Measurements from ENCODE around the gene SEMA3B.

SEMA3B gene

DNA sequence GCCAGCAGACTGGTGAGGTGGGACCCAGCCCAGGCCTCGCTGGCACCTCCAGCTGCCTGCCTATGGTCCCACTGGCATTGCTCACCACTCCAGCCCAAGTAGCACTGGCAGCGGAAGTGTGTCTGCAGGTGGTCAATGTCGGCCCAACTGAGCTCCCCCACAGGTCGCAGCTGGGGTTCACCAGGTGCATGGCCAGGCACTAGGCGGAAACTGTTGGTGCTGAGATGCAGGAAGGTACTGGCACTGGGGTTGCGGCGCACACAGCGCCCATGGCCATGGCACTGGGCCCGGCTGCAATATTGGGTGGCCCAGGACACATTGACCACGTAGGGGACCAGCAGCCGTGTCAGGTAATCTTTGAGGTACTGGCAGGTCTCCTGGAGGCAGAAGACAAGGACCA, 49.2 kb downstream of the SEMA3B start:
- Mint-ChIP-seq H3K4me3 (peak overlapping the region; percentile 76 to 99 (median 93)), H3K27me3 (ENCODE audit: low read depth) (no peaks in the 10 kb centered on the region), H3K36me3 (ENCODE audit: low read depth) (peaks cover 54% of the 10 kb centered on the region), H3K9me3 (peaks cover 7% of the 10 kb centered on the region), H3K27ac (peak overlapping the region in 2 of 3 experiments; percentile 59 to 99), H3K4me1 (peaks cover 32% of the 10 kb centered on the region)
- TF ChIP-seq, protein P1, sequence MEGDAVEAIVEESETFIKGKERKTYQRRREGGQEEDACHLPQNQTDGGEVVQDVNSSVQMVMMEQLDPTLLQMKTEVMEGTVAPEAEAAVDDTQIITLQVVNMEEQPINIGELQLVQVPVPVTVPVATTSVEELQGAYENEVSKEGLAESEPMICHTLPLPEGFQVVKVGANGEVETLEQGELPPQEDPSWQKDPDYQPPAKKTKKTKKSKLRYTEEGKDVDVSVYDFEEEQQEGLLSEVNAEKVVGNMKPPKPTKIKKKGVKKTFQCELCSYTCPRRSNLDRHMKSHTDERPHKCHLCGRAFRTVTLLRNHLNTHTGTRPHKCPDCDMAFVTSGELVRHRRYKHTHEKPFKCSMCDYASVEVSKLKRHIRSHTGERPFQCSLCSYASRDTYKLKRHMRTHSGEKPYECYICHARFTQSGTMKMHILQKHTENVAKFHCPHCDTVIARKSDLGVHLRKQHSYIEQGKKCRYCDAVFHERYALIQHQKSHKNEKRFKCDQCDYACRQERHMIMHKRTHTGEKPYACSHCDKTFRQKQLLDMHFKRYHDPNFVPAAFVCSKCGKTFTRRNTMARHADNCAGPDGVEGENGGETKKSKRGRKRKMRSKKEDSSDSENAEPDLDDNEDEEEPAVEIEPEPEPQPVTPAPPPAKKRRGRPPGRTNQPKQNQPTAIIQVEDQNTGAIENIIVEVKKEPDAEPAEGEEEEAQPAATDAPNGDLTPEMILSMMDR (IDR thresholded peaks at IDR 0.05; ENCODE audit: unreplicated experiment in 3 of 3): no peak

DNA sequence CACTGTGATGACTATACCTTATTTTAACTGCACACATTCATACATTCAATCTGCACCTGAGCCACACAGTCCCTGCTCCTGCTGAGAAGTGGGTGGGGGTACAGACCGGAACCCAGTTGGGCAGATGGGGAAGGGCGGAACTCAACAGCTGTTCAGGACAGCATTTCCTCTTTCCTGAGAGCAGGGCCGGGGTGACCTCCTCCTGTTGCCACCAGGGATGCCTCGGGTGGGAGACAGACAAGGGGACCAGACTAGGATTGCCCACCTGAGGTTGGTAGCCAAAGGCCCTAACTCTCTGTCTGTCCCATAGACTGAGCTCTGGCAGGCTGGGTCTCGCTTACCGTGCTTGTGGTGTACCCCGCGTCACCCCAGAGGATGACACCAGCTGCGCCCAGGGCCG, 49.7 kb downstream of the SEMA3B start:
- Mint-ChIP-seq H3K4me1 (peaks cover 33% of the 10 kb centered on the region), H3K4me3 (peak overlapping the region; percentile 76 to 99 (median 93)), H3K27me3 (ENCODE audit: low read depth) (no peaks in the 10 kb centered on the region), H3K36me3 (ENCODE audit: low read depth) (peaks cover 50% of the 10 kb centered on the region), H3K9me3 (peaks cover 6% of the 10 kb centered on the region), H3K27ac (peak overlapping the region; percentile 35 to 99 (median 59))
- TF ChIP-seq, protein P1 (IDR thresholded peaks at IDR 0.05; ENCODE audit: unreplicated experiment in 3 of 3): no peak

DNA sequence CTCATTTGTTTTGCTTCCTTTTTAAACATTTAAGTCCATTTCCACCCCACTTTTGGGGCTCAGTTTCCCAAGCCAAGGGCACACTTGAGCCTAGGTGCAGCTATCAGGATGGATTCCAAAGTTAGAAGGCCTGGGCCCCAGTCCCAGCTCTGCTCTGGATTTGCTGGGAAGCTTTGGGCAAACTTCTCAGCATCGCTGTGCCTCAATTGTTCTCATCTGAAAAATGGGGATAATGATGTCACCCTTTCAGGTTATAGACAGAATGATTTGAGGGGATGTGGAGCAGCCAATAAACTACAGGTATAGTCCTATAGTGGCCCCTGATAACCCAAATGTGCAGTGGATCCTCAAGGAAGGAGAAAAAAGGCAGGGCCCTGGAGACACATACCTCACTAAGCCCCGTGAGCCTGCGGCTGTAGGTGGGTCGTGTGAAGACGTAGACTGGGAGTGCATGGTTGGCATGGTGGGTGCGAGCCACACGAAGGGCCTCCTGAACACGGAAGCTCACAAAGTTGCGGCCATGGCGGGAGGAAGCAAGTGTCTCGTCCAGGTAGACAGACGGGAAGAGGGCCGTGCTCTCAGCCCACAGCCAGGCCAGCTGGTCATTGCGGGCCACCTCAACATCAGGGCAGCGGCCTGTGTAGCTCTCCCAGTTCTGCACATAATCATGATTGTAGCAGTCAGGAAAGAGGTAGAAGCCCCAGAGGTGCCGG, 50.4 kb downstream of the SEMA3B start:
- H3K27ac Mint-ChIP-seq: peak overlapping the region; percentile 82 to 99 (median 99)
- H3K4me1 Mint-ChIP-seq: peaks cover 33% of the 10 kb centered on the region
- peak overlapping the region; percentile 93 to 99 (median 99) for H3K4me3 Mint-ChIP-seq
- TF ChIP-seq, protein P1 (IDR thresholded peaks at IDR 0.05; ENCODE audit: unreplicated experiment in 3 of 3): no peak
- peaks cover 43% of the 10 kb centered on the region for H3K36me3 Mint-ChIP-seq (ENCODE audit: low read depth)
- no peaks in the 10 kb centered on the region for H3K9me3 Mint-ChIP-seq
- no peaks in the 10 kb centered on the region for H3K27me3 Mint-ChIP-seq (ENCODE audit: low read depth)

DNA sequence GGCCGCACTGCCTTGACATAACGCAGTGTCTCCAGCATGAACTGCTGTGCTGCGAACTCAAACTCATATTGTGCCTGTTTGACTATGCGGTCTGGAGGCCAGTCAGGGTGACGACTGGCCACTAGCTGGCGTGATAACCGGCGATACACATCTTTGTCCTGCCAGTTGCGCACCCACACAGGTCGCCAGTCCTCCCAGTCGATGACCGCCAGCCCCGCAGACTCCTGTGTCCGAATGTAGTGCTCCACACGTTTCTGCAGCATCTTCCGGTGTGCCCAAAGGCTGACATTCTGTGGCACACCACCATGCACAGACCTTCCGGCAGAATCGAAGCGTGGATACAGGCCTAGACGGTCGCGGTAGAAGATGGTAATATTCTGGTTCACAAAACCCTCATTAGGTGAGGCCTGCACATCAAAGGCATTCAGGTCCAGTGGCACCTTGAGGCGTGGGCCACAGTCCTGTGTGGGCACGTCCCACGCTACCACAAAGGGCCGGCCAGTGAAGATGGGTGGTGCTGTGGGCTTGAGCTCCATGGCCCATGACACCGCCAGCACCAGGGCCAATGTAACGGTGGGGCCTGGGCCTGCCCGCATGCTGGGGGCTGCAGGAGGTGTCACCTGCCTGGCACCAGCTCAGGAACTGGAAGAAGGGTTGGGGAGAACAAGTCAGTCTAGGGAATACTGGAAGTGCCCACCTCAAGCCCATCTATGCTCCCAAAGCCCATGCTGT, 51.1 kb downstream of the SEMA3B start:
- peak overlapping the region; percentile 99 for H3K27ac Mint-ChIP-seq
- peaks cover 41% of the 10 kb centered on the region for H3K36me3 Mint-ChIP-seq (ENCODE audit: low read depth)
- H3K27me3 Mint-ChIP-seq (ENCODE audit: low read depth): no peaks in the 10 kb centered on the region
- no peaks in the 10 kb centered on the region for H3K9me3 Mint-ChIP-seq
- H3K4me3 Mint-ChIP-seq: peak overlapping the region; percentile 93 to 99 (median 99)
- TF ChIP-seq, protein P1 (IDR thresholded peaks at IDR 0.05; ENCODE audit: unreplicated experiment in 3 of 3): no peak
- peaks cover 41% of the 10 kb centered on the region for H3K4me1 Mint-ChIP-seq

DNA sequence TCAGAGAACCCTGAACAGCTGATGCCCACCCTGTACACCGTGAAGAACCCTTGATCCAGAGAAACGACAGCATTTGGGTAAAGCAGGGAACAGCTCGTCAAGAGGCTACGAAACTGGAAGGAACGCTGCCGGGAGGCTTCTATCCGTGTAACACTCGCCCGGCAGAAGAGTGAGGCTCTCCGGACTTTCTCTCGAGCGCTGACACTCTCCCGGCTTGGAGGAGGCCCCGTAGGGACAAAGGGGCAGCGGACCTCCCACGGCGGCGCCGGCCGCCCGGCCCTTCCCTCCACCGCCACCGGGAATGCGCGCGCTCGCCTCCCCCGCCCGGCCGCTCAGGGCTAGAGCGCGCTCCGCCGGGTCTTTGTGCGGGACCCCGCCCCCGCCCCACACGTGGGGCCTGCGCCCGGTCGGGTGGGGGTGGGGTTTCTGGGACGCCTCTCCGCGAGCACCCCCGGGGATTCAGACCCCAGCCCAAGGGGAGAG, 51.9 kb downstream of the SEMA3B start:
- H3K27ac Mint-ChIP-seq: peak overlapping the region; percentile 99
- H3K4me1 Mint-ChIP-seq: peaks cover 41% of the 10 kb centered on the region
- peaks cover 36% of the 10 kb centered on the region for H3K36me3 Mint-ChIP-seq (ENCODE audit: low read depth)
- H3K9me3 Mint-ChIP-seq: no peaks in the 10 kb centered on the region
- TF ChIP-seq, protein P1 (IDR thresholded peaks at IDR 0.05; ENCODE audit: unreplicated experiment in 3 of 3): no peak
- H3K27me3 Mint-ChIP-seq (ENCODE audit: low read depth): no peaks in the 10 kb centered on the region
- peak overlapping the region; percentile 93 to 99 (median 99) for H3K4me3 Mint-ChIP-seq
